ENCODE results near the gene TTPAL. TPM values are rescaled to one million over a fixed set of nuclear protein-coding genes. Genes with fewer than 3 reads are reported as not detected.

The TTPAL gene
- total RNA-seq, 2 donors from 2014 or later = 18.3 to 19.4 TPM

- Mint-ChIP-seq H3K9me3 (no peaks in the 10 kb centered on the region), H3K27ac (no peak overlapping the region), H3K36me3 (ENCODE audit: low read depth) (no peaks in the 10 kb centered on the region), H3K4me1 (no peaks in the 10 kb centered on the region), H3K4me3 (no peak overlapping the region), H3K27me3 (ENCODE audit: insufficient read depth) (no peaks in the 10 kb centered on the region)
- DNase-seq = no peak
- Histone ChIP-seq H3K4me3 (ENCODE audit: low read length) (no peak overlapping the region), H3K9me3 (ENCODE audit: control insufficient read depth, low read length) (no peaks in the 10 kb centered on the region), H3K27ac (ENCODE audit: low read depth, low read length) (no peak overlapping the region), H3K9ac (ENCODE audit: extremely low read depth, low read length, poor library complexity, severe bottlenecking) (no peak overlapping the region), H3K27me3 (ENCODE audit: control insufficient read depth, insufficient read depth, low read length, poor library complexity, severe bottlenecking) (no peaks in the 10 kb centered on the region), H3K36me3 (ENCODE audit: control insufficient read depth, insufficient read depth, low read length) (no peaks in the 10 kb centered on the region), H3K4me1 (ENCODE audit: control insufficient read depth, insufficient read depth, low read length) (no peaks in the 10 kb centered on the region)
- 84 to 85% methylated on average over 4 to 5 of the region's 5 CpGs for WGBS, 2 experiments (ENCODE audit: insufficient coverage in 1 of 2, insufficient read length in 1 of 2)
- no peak for TF ChIP-seq CTCF (conservative IDR thresholded peaks at IDR 0.05)
Measured at GRCh38 chr20:44461803-44462174, 13.9 kb upstream of the TTPAL start.

- Mint-ChIP-seq H3K27ac (no peak overlapping the region), H3K27me3 (ENCODE audit: insufficient read depth) (no peaks in the 10 kb centered on the region), H3K4me3 (no peak overlapping the region), H3K36me3 (ENCODE audit: low read depth) (no peaks in the 10 kb centered on the region), H3K9me3 (no peaks in the 10 kb centered on the region), H3K4me1 (no peaks in the 10 kb centered on the region)
- TF ChIP-seq CTCF (conservative IDR thresholded peaks at IDR 0.05) = no peak
- Histone ChIP-seq H3K27me3 (ENCODE audit: control insufficient read depth, insufficient read depth, low read length, poor library complexity, severe bottlenecking) (no peaks in the 10 kb centered on the region), H3K9me3 (ENCODE audit: control insufficient read depth, low read length) (no peaks in the 10 kb centered on the region), H3K9ac (ENCODE audit: extremely low read depth, low read length, poor library complexity, severe bottlenecking) (no peak overlapping the region), H3K4me1 (ENCODE audit: control insufficient read depth, insufficient read depth, low read length) (no peaks in the 10 kb centered on the region), H3K36me3 (ENCODE audit: control insufficient read depth, insufficient read depth, low read length) (no peaks in the 10 kb centered on the region), H3K27ac (ENCODE audit: low read depth, low read length) (no peak overlapping the region), H3K4me3 (ENCODE audit: low read length) (no peak overlapping the region)
- 89 to 96% methylated on average over 5 of the region's 5 CpGs for WGBS, 2 experiments (ENCODE audit: insufficient coverage in 1 of 2, insufficient read length in 1 of 2)
- DNase-seq = no peak
Measured at GRCh38 chr20:44463466-44463865, 12.2 kb upstream of the TTPAL start.

- H3K9ac ChIP-seq (ENCODE audit: extremely low read depth, low read length, poor library complexity, severe bottlenecking) = no peak overlapping the region
- H3K4me3 Mint-ChIP-seq = no peak overlapping the region
- no peaks in the 10 kb centered on the region for H3K36me3 ChIP-seq (ENCODE audit: control insufficient read depth, insufficient read depth, low read length)
- 92% methylated on average over 3 of the region's 3 CpGs; no CpG with 5 or more reads in 1 of the 2 experiments for WGBS, 2 experiments (ENCODE audit: insufficient coverage in 1 of 2, insufficient read length in 1 of 2)
- H3K27ac ChIP-seq (ENCODE audit: low read depth, low read length) = no peak overlapping the region
- H3K9me3 ChIP-seq (ENCODE audit: control insufficient read depth, low read length) = no peaks in the 10 kb centered on the region
- TF ChIP-seq CTCF (conservative IDR thresholded peaks at IDR 0.05) = no peak
- H3K4me1 Mint-ChIP-seq = no peaks in the 10 kb centered on the region
- H3K9me3 Mint-ChIP-seq = no peaks in the 10 kb centered on the region
- no peak for DNase-seq
- no peaks in the 10 kb centered on the region for H3K36me3 Mint-ChIP-seq (ENCODE audit: low read depth)
- H3K27ac Mint-ChIP-seq = no peak overlapping the region
- H3K27me3 Mint-ChIP-seq (ENCODE audit: insufficient read depth) = no peaks in the 10 kb centered on the region
- no peak overlapping the region for H3K4me3 ChIP-seq (ENCODE audit: low read length)
- no peaks in the 10 kb centered on the region for H3K27me3 ChIP-seq (ENCODE audit: control insufficient read depth, insufficient read depth, low read length, poor library complexity, severe bottlenecking)
- H3K4me1 ChIP-seq (ENCODE audit: control insufficient read depth, insufficient read depth, low read length) = no peaks in the 10 kb centered on the region
Measured at GRCh38 chr20:44464514-44464913, 11.2 kb upstream of the TTPAL start.
